Smooth muscle cell (in vitro differentiated cells): Measurements from ENCODE around the gene FAM240B. TPM values are rescaled to one million over a fixed set of nuclear protein-coding genes. Genes with fewer than 3 reads are reported as not detected.

Source experiments
- DNase-seq: peaks from one replicate; lab custom pipeline; 2025; ENCODE audit not compliant: unreplicated experiment; lab: John Stamatoyannopoulos, UW
- H2AFZ ChIP-seq: fragments of 200-600 bp; sonication (generic); 2 replicates; pipeline ENCODE4 v1.6.0; 2016; ENCODE audit warnings: antibody characterized with exemption, low read depth, mild to moderate bottlenecking
- H3F3A ChIP-seq: fragments of 200-600 bp; sonication (generic); 2 replicates; pipeline ENCODE4 v1.6.0; 2017; ENCODE audit warnings: antibody characterized with exemption, low read depth
- H3K27ac ChIP-seq: fragments of 200-600 bp; sonication (generic); 2 replicates; pipeline ENCODE4 v1.5.1; 2016; ENCODE audit warnings: low read depth, mild to moderate bottlenecking
- H3K27me3 ChIP-seq: fragments of 200-600 bp; sonication (generic); 2 replicates; pipeline ENCODE4 v1.6.1; 2016; ENCODE audit warnings: low read depth, mild to moderate bottlenecking
- H3K36me3 ChIP-seq: fragments of 200-600 bp; sonication (generic); 2 replicates; pipeline ENCODE4 v1.5.1; 2016; ENCODE audit warnings: low read depth
- H3K4me1 ChIP-seq: fragments of 200-600 bp; sonication (generic); 2 replicates; pipeline ENCODE4 v1.5.1; 2016; ENCODE audit warnings: low read depth
- H3K4me2 ChIP-seq: fragments of 200-600 bp; sonication (generic); 2 replicates; pipeline ENCODE4 v1.6.0; 2016; ENCODE audit warnings: mild to moderate bottlenecking
- H3K4me3 ChIP-seq: fragments of 200-600 bp; sonication (generic); 2 replicates; pipeline ENCODE4 v1.5.1; 2016; ENCODE audit warnings: mild to moderate bottlenecking
- H3K79me2 ChIP-seq: fragments of 200-600 bp; sonication (generic); 2 replicates; pipeline ENCODE4 v1.6.0; 2016; ENCODE audit warnings: low read depth, mild to moderate bottlenecking
- H3K9ac ChIP-seq: fragments of 200-600 bp; sonication (generic); 2 replicates; pipeline ENCODE4 v1.6.0; 2016; ENCODE audit warnings: low read depth
- H3K9me3 ChIP-seq: fragments of 200-600 bp; sonication (generic); replicated peaks from 2 replicates; pipeline ENCODE4 v1.5.1; 2016; ENCODE audit warnings: low read depth
- H4K20me1 ChIP-seq: fragments of 200-600 bp; sonication (generic); 2 replicates; pipeline ENCODE4 v1.6.0; 2016; ENCODE audit warnings: low read depth
- WGBS: methylation state at CpG from one replicate; pipeline ENCODE4 v1.1.7; 2016; ENCODE audit warnings: low lambda C conversion rate; 5-methylcytosine and 5-hydroxymethylcytosine counted together
- polyA plus RNA-seq: library from polyadenylated mRNA; unstranded; fragments of >200 nt; fragmentation: Nextera tagmentation; extraction: Ambion mirVana; gene quantifications from 2 replicates; pipeline ENCODE4 v1.2.1, GENCODE V29; 2016
- total RNA-seq: library from RNA; depleted of rRNA; stranded (reverse); fragments of >200 nt; gene quantifications from 2 replicates; pipeline ENCODE4 v1.2.3, GENCODE V29; 2014
- TF ChIP-seq, protein P1 (sequence below): fragments of 200-600 bp; sonication (generic); IDR thresholded peaks from 2 replicates; pipeline ENCODE4 v1.5.1; 2017; ENCODE audit warnings: borderline replicate concordance, mild to moderate bottlenecking, antibody characterized with exemption; ENCODE audit not compliant: insufficient read depth, poor library complexity, severe bottlenecking

Gene FAM240B
- total and polyA plus RNA-seq, 2 experiments from 2014 or later, result not detected

DNA sequence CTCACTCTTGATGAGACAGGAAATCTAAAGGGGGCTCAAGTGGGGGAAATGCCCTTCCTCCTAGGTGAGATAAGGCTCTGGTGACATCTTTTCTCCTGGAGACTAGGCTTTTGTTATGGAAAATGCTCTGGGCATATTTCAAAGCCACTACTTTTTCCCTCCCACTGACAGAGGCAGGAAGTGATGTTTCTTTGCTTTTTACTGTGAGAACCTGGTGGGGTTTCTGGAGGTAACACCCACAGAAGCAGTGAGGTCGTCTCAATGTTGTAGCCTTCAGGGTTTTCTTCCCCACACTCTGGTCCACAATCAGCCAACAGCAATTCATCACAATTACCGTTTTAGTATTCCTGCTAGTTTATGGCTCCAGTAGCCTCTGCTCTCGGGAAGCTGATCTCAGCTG is 41.4 kb upstream of the FAM240B start:
- Histone ChIP-seq H3K79me2 (no peaks in the 10 kb centered on the region), H4K20me1 (no peaks in the 10 kb centered on the region), H3K4me2 (peak overlapping the region; percentile 18), H3K36me3 (no peaks in the 10 kb centered on the region), H3F3A (no peaks in the 10 kb centered on the region), H3K4me3 (no peak overlapping the region), H2AFZ (peak overlapping the region; percentile 87), H3K9ac (no peak overlapping the region), H3K4me1 (peaks cover 5% of the 10 kb centered on the region), H3K9me3 (no peaks in the 10 kb centered on the region), H3K27ac (no peak overlapping the region), H3K27me3 (no peaks in the 10 kb centered on the region)
- TF ChIP-seq, protein P1, sequence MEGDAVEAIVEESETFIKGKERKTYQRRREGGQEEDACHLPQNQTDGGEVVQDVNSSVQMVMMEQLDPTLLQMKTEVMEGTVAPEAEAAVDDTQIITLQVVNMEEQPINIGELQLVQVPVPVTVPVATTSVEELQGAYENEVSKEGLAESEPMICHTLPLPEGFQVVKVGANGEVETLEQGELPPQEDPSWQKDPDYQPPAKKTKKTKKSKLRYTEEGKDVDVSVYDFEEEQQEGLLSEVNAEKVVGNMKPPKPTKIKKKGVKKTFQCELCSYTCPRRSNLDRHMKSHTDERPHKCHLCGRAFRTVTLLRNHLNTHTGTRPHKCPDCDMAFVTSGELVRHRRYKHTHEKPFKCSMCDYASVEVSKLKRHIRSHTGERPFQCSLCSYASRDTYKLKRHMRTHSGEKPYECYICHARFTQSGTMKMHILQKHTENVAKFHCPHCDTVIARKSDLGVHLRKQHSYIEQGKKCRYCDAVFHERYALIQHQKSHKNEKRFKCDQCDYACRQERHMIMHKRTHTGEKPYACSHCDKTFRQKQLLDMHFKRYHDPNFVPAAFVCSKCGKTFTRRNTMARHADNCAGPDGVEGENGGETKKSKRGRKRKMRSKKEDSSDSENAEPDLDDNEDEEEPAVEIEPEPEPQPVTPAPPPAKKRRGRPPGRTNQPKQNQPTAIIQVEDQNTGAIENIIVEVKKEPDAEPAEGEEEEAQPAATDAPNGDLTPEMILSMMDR, result no peak
- DNase-seq, result no peak
- 14% methylated on average over 3 of the region's 3 CpGs for WGBS

DNA sequence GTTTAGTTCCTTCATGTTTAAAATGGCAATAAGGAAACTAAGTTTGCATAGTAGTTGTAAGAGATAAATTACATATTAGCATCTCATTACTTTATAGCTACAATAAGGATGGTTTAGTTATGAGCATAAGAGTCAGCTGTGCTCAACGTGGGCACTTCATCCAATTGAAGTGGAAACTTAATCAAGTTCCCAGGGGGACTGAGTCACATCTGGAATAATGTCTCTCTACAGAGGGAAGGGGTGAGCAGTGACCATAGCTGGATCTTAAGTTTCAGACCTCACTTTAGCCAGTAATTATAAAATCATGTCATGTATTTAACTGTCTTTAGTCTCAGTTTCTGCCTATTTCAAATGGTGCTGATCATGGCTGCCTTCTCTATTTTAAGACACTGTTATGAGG is 36.8 kb upstream of the FAM240B start:
- Histone ChIP-seq H4K20me1 (no peaks in the 10 kb centered on the region), H3K79me2 (no peaks in the 10 kb centered on the region), H3K27ac (no peak overlapping the region), H2AFZ (no peak overlapping the region), H3K9me3 (no peaks in the 10 kb centered on the region), H3K4me1 (peaks cover 5% of the 10 kb centered on the region), H3K4me3 (no peak overlapping the region), H3K4me2 (no peak overlapping the region), H3K9ac (no peak overlapping the region), H3F3A (no peaks in the 10 kb centered on the region), H3K36me3 (no peaks in the 10 kb centered on the region), H3K27me3 (no peaks in the 10 kb centered on the region)
- DNase-seq, result no peak
- TF ChIP-seq, protein P1, result no peak
- WGBS, result 91% methylated on average over 1 of the region's 1 CpG

DNA sequence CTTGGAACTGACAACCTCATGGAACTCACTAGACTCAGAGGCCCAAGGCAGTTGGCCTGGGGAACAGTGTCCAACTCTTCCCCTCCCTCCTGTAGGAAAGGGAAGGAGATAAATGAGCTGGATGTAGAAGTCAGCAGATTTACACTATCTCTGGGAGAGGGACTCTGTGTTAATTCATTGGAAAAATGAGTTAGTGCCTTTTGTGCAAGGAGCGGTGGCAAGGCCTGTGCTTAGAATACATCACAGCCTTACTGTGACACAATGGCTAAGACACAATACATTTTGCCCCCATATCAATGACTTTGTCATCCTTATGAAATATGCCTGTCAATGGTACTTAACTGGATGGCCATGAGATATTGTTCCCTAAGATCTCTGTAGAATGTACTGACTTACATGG is 28.0 kb upstream of the FAM240B start:
- no peak overlapping the region for H2AFZ ChIP-seq
- no peak overlapping the region for H3K9ac ChIP-seq
- no peak overlapping the region for H3K4me2 ChIP-seq
- 93% methylated on average over 1 of the region's 1 CpG for WGBS
- no peaks in the 10 kb centered on the region for H3F3A ChIP-seq
- no peak overlapping the region for H3K4me3 ChIP-seq
- no peak for DNase-seq
- TF ChIP-seq, protein P1, result no peak
- no peaks in the 10 kb centered on the region for H3K27me3 ChIP-seq
- H4K20me1 ChIP-seq, result no peaks in the 10 kb centered on the region
- H3K36me3 ChIP-seq, result no peaks in the 10 kb centered on the region
- no peaks in the 10 kb centered on the region for H3K79me2 ChIP-seq
- H3K27ac ChIP-seq, result no peak overlapping the region
- no peaks in the 10 kb centered on the region for H3K4me1 ChIP-seq
- no peaks in the 10 kb centered on the region for H3K9me3 ChIP-seq

DNA sequence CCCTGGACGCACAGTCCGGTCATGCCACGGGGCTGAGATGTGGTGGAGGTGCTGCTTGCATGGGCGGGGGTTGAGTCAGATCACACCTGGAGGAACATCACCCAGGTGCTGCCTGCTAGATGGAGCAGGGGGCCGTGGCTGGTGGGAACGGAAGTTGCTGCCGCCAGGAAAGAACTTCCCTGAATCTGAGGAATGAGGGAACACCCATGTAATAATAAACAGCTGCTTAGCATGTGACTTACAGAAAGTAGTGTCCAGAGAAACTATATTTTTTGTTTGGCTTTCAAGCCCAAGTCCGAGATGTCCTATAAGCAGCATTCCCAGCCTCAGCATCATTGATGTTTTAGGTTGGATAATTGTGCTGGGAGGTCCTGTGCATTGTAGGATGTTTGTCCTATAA is 27.1 kb upstream of the FAM240B start:
- Histone ChIP-seq H3K27me3 (no peaks in the 10 kb centered on the region), H3K9me3 (no peaks in the 10 kb centered on the region), H3K36me3 (no peaks in the 10 kb centered on the region), H3K27ac (no peak overlapping the region), H3K79me2 (no peaks in the 10 kb centered on the region), H4K20me1 (no peaks in the 10 kb centered on the region), H3K4me2 (peak overlapping the region; percentile 30), H3K4me3 (no peak overlapping the region), H3K9ac (no peak overlapping the region), H2AFZ (peak overlapping the region; percentile 37), H3K4me1 (no peaks in the 10 kb centered on the region), H3F3A (no peaks in the 10 kb centered on the region)
- TF ChIP-seq, protein P1, result no peak
- no peak for DNase-seq
- 88% methylated on average over 8 of the region's 8 CpGs for WGBS
